HG03469 (cell line): Measurements from ENCODE around the gene FKBP5.
A peak's percentile ranks its signal among the peaks of the same experiment; 100 is the strongest.
"Not testable (repeated sequence)": the region's sequence is repeated elsewhere in the genome, so short reads cannot be mapped to it uniquely, and the experiment has no call there.

ENCODE experiments used
- ATAC-seq: cut with Tn5 transposase; IDR thresholded peaks from one replicate; pipeline ENCODE4 v1.9.1; 2021; ENCODE audit warnings: mild to moderate bottlenecking, moderate library complexity, moderate number of reproducible peaks; ENCODE audit not compliant: unreplicated experiment

FKBP5 gene

GRCh38 chr6:35691027-35691824 is 2.5 kb upstream of the FKBP5 start:
- ATAC-seq, result no peak

- no peak for ATAC-seq
Measured at GRCh38 chr6:35690484-35690883, 1.8 kb upstream of the FKBP5 start.

DNA sequence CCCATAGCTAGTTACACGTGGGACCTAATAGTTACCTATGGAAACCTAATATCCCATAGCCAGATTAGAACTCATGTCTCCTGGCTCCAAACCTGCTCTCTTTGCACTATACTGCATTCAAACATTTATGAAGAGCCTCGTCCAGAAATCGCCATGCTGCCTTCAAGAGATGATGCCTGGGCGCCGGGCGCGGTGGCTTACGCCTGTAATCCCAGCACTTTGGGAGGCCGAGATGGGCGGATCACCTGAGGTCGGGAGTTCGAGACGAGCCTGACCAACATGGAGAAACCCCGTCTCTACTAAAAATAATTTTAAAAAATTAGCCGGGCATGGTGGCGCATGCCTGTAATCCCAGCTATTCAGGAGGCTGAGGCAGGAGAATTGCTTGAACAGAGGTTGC is 1.3 kb upstream of the FKBP5 start:
- ATAC-seq, result not testable (repeated sequence)

DNA sequence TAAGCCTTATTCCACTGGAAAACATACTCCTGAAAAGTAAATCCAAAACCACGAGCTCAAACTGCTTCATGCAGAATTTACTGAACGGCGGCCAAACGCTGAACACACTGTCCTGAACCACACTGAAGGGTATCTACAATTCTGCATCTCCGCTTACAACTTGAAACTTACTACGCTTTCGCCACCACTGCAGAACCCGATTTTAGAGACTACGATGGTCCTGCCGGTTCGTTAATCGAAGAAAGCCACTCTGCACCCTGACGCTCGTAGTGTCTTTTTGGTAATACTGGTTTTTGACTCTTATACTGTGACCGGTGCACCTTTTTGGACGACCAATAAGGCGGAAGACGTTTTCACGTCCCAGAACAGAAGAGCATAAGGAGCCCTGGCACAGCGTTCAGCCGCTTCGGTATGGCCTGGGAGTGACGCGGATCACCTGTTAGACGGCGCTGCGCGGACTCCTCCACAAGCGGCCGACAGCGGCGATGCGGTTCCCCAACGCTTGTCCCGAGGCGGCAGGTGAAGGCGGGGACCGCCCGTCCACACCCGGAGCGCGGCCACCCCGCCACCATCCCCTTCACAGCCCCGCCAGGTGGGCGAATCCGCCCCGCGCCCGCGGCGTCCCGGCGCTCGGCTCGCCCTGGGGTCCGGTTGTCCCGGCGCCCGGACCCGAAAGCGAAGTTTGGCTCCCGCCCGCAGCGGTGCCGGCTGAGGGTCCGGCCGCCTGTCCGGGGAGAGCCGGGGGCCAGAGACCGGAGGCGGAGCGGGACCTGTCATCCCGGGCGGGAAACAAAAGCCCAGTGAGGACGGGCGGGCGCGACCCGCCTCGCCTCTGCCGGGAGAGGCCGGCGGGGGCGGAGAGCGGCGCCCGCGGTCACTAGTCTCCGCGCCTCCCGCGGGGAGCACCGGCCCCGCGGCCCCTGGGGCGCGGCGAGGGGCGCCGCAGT is 784 bp downstream of the FKBP5 start:
- peak; percentile 21 for ATAC-seq

DNA sequence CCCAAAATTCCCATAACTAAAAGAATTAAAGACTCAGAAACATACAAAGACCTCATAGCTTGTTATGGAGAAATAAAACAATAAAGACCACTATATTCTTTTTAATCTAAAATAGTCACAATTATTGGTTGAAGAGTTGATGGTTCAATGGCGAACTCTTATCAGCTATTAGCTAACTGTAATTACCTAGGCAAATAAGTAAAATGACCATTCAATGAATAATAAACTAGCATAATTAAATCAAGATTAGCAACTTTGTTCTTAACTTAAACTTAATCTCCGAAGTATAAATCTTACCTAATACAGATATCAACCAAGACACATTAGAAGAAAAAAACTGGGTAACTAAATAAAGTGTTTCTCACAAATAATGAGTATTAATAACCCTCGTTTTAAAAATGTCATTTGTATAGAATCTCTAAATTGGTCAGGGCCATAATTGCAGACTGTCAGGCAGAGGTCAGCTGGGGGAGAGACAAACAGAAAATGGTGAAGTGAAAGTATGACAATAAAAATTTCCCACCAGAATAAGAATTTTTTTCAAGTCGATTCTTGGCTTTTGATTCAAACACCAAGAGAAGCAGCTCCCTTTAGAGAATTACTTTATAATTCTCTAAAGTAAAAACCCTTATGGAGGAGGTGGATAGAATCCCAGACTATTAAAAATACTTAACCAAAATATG is 1.7 kb downstream of the FKBP5 start:
- ATAC-seq, result no peak

- no peak for ATAC-seq
Measured at GRCh38 chr6:35686436-35686835, 2.3 kb downstream of the FKBP5 start.

GRCh38 chr6:35683267-35683666 is 5.4 kb downstream of the FKBP5 start:
- no peak for ATAC-seq

GRCh38 chr6:35681298-35681697 is 7.4 kb downstream of the FKBP5 start:
- no peak for ATAC-seq

- ATAC-seq, result no peak
Measured at GRCh38 chr6:35679399-35679798, 9.3 kb downstream of the FKBP5 start.

- ATAC-seq, result no peak
Measured at GRCh38 chr6:35678814-35679213, 9.9 kb downstream of the FKBP5 start.

- ATAC-seq, result no peak
Measured at GRCh38 chr6:35678021-35678654, 10.6 kb downstream of the FKBP5 start.

DNA sequence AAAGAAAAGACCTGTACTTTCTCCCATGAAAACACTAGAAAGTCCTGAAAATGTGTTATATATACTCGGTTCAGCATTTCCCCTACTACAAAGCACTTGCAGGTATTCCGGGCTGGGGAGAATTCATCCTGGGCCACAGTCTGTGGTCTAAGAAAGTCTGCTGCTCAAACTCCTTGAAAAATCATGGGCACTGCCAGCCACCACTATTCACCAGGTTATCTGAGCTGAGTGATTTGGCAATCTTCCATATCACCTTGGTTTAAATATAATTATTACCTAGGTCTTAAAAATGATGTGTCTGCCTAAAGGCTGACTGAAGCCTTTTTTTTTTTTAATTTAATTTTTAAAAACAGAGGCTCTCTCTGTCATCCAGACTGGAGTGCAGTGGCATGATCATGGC is 11.3 kb downstream of the FKBP5 start:
- ATAC-seq, result no peak

GRCh38 chr6:35675871-35676459 is 12.8 kb downstream of the FKBP5 start:
- ATAC-seq, result no peak

- no peak for ATAC-seq
Measured at GRCh38 chr6:35674594-35674993, 14.1 kb downstream of the FKBP5 start.

DNA sequence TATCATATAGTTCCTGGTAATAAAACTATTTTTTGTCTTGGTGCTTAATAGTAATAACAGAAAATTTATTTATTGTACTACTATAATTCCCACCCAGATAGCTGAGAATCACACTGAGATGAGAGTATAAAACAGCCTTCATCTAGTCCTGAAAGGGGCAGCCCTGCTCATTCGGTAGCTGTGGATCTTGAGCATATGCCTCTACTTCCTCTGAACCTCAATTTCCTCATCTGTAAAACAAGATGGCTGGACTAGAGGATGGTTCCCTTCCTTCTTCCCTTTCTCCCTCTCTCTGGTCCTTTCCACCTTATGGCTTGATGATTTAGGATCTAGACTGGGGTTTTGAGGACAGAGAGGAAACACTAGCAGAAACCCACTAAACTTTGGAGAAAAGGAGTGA is 15.0 kb downstream of the FKBP5 start:
- no peak for ATAC-seq

DNA sequence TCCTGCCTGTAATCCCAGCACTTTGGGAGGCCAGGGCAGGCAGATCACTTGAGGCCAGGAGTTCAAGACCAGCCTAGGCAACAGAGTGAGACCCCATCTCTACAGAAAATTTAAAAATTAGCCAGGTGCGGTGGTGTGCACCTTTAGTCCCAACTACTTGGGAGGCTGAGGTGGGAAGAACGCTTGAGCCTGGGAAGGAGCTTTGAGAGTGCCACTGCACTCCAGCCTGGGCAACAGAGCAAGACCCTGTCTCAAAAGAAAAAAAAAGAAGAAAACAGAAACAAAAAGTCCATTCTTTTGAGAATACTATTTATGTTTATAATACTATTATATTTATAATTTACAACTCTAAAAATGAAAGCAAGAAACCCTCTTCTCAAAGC is 15.4 kb downstream of the FKBP5 start:
- ATAC-seq, result not testable (repeated sequence)

- not testable (repeated sequence) for ATAC-seq
Measured at GRCh38 chr6:35670453-35670852, 18.3 kb downstream of the FKBP5 start.

GRCh38 chr6:35669451-35670045 is 19.2 kb downstream of the FKBP5 start:
- ATAC-seq, result no peak

DNA sequence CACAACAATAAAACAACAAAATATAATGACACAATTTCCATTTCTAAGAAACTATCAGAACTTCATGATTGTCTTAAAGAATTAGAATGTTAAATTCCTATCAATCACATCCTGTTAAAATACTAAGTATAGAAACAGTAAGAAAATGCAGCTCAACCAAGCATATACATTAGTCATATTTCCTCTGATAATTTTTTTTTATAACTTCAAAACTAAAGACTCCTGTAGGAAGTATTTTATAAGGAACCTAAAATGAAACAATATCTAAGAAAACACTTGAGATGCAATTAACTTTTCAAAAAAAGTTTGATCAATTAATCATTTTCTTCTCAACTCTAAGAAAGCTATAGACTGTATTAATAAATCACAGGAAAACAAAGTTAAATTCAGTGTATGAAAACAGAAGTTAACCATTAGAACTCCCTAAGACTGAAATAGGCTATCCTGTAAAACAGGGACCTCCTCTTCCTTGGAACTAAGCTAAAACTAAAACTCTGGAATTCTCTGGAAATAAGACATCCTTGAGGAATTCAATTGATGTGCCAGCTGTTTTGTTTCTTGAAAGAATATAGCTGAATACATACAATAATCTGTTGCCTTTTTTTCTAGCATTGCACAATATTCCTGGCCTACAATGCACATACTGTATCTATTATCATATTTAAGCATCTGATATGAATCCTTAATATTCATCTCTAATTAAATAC is 19.8 kb downstream of the FKBP5 start:
- ATAC-seq, result no peak
